ENCODE data around the gene GRID1. TPM values are rescaled to one million over a fixed set of nuclear protein-coding genes. Genes with fewer than 3 reads are reported as not detected.

The GRID1 gene
- total and polyA plus RNA-seq, 10 donors = 0.06 to 0.42 (median 0.15) TPM; not detected in 4

DNA sequence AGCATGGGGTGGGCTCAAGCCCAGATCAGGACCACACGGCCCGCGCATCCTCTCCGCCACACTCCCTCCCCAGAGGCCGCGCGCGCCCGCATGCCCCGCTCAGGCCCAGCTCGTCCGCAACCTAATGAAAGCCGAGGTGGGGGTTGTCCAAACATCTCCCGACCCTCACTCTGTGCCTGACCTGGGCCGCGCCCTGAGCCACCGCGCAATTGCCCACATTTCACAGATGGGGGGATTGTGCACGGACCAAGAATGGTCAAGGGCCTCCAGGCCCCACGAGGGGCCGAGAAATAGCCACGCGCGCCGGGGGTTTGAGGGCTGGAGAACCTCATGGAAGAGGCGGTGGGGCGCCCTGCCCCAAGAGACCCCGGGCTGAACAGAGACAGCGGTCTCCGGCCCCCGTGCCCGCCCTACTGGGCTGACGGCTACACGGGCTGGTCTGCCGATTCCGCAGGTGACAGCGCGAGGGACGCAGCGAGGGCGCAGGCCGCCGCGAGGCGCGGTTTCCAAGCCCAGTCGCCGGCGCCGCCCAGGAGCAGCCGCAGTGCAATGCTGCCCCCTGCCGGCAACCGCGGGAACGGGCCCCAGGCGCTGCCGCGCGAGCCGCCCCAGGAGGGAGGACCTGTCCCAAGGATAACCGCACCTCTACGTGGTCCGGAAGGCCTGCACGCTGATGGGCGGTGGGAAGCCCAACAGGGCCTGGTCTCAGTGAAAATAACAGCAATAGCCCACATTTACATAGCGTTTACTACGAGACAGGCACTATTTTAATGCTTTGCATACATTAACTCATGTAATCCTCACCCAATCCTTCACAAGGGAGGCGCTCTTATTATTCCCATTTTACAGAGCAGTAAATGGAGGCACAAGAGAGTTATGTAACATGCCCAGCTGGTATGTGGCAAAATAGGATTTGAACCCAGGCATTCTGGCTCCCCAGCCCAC is 10.5 kb upstream of the GRID1 start:
- TF ChIP-seq POLR2AphosphoS5 (IDR thresholded peaks at IDR 0.05) (peak in 2 of 3 donors; percentile 20 to 23), POLR2A (IDR thresholded peaks at IDR 0.05) (no peak)
- TF ChIP-seq, protein P1, sequence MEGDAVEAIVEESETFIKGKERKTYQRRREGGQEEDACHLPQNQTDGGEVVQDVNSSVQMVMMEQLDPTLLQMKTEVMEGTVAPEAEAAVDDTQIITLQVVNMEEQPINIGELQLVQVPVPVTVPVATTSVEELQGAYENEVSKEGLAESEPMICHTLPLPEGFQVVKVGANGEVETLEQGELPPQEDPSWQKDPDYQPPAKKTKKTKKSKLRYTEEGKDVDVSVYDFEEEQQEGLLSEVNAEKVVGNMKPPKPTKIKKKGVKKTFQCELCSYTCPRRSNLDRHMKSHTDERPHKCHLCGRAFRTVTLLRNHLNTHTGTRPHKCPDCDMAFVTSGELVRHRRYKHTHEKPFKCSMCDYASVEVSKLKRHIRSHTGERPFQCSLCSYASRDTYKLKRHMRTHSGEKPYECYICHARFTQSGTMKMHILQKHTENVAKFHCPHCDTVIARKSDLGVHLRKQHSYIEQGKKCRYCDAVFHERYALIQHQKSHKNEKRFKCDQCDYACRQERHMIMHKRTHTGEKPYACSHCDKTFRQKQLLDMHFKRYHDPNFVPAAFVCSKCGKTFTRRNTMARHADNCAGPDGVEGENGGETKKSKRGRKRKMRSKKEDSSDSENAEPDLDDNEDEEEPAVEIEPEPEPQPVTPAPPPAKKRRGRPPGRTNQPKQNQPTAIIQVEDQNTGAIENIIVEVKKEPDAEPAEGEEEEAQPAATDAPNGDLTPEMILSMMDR (IDR thresholded peaks at IDR 0.05 in 8 of 11, conservative IDR thresholded peaks at IDR 0.05 in 3 of 11) = peak; percentile 83 to 100 (median 97)
- Histone ChIP-seq H3K27ac (no peak overlapping the region), H3K9me3 (no peaks in the 10 kb centered on the region), H3K27me3 (replicated peaks in 1 of 7) (peaks cover 3 to 76% (median 14%) of the 10 kb centered on the region in 7 donors), H3K4me3 (peak overlapping the region in 4 of 8 donors; percentile 16 to 57 (median 21)), H3K36me3 (no peaks in the 10 kb centered on the region), H3K4me1 (peaks cover 4 to 10% (median 8%) of the 10 kb centered on the region in 6 donors)
- WGBS, 5 donors = 13 to 20% (median 17%) methylated on average over 40 to 68 of the region's 68 CpGs
- intact Hi-C loops (cut with DNase I; ENCODE audit: low total_unique reads) = loop anchor here (5.0 to 10.0 kb wide), 2 partner anchors 592 to 1835 kb away; no protein-coding TSS in a partner anchor
- peak; percentile 96 for DNase-seq

DNA sequence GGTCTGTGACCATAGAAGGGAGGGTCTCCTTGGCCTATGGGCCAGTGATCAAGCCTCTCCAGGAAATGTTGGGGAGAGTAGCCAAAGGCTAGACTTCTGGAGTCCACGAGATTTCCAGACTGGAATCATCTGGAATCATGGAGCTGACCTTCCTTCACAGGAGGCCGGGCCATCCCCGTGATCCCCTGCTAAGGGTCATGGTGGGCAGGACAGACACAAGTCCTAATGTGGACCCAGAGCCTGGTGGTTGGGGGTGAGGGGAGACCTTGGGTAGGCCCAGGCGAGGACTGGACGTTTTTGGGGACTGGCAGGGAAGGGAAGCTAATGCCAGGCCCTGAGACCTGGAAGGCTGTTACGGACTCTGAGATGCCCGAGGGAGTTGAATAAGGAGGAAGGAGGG is 9.8 kb upstream of the GRID1 start:
- no peak for DNase-seq
- Histone ChIP-seq H3K27me3 (replicated peaks in 1 of 7) (peaks cover 3 to 80% (median 14%) of the 10 kb centered on the region in 7 donors), H3K9me3 (no peaks in the 10 kb centered on the region), H3K4me1 (peaks cover 4 to 10% (median 8%) of the 10 kb centered on the region in 6 donors), H3K4me3 (no peak overlapping the region), H3K36me3 (no peaks in the 10 kb centered on the region), H3K27ac (no peak overlapping the region)
- intact Hi-C loops (cut with DNase I; ENCODE audit: low total_unique reads) = loop anchor here (5.0 to 10.0 kb wide), 2 partner anchors 592 to 1834 kb away; no protein-coding TSS in a partner anchor
- 75 to 92% (median 85%) methylated on average over 7 of the region's 7 CpGs for WGBS, 5 donors
- TF ChIP-seq, protein P1 (IDR thresholded peaks at IDR 0.05 in 8 of 11, conservative IDR thresholded peaks at IDR 0.05 in 3 of 11) = no peak
- TF ChIP-seq POLR2AphosphoS5 (IDR thresholded peaks at IDR 0.05) (no peak), POLR2A (IDR thresholded peaks at IDR 0.05) (no peak)

DNA sequence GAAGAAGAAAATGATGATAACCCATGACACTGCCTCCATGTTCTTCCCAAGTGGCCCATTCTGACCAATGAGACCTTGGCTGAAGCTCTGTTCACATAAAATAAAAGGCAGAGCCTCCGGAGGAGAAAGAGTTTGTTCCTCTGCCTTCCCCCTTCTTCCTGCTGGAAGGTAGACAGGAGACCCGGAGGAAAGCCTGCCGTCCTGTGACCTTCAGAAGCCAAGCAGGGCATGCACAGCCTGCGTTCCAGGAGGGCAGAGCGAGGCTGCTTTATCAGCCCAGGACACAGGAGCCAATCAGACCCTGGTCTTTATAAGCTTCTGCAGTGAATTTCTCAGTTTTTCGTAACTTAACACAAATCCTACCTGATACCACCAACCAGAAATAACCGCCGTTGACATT is 8.6 kb upstream of the GRID1 start:
- Histone ChIP-seq H3K27ac (no peak overlapping the region), H3K4me1 (peaks cover 4 to 10% (median 8%) of the 10 kb centered on the region in 6 donors), H3K36me3 (no peaks in the 10 kb centered on the region), H3K4me3 (no peak overlapping the region), H3K27me3 (replicated peaks in 1 of 7) (peaks cover 3 to 80% (median 14%) of the 10 kb centered on the region in 7 donors), H3K9me3 (no peaks in the 10 kb centered on the region)
- 72 to 86% (median 81%) methylated on average over 8 of the region's 8 CpGs for WGBS, 5 donors
- no peak for TF ChIP-seq POLR2AphosphoS5 (IDR thresholded peaks at IDR 0.05)
- intact Hi-C loops (cut with DNase I; ENCODE audit: low total_unique reads) = loop anchor here (5.0 to 10.0 kb wide), 2 partner anchors 590 to 1833 kb away; no protein-coding TSS in a partner anchor
- peak; percentile 47 for DNase-seq

DNA sequence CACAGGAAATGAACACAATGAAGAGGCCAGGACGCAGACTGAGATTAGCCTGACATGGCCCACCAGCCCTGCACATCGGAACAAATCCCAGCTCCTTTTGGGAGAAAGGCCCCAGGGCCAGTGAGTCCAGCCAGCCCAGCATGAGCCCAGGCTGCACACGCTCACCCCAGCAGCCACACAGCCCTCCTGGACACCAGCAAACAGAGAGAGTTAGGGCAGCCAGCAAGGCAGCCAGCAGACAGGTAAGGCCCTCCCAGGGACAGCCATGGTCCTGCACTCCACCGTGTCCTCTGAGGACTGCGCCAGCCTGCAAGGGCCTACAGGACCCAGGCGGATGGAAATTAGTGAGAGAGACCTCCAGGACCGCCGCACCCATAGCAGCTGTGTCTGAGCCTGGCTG is 8.1 kb upstream of the GRID1 start:
- WGBS, 5 donors = 55 to 70% (median 58%) methylated on average over 8 of the region's 8 CpGs
- intact Hi-C loops (cut with DNase I; ENCODE audit: low total_unique reads) = loop anchor here (5.0 to 10.0 kb wide), 2 partner anchors 590 to 1832 kb away; no protein-coding TSS in a partner anchor
- H3K4me3 ChIP-seq = no peak overlapping the region

More for the DNA sequence above, 8.1 kb upstream of the GRID1 start:
- no peaks in the 10 kb centered on the region for H3K36me3 ChIP-seq
- H3K9me3 ChIP-seq = no peaks in the 10 kb centered on the region
- H3K4me1 ChIP-seq = peaks cover 4 to 10% (median 8%) of the 10 kb centered on the region in 6 donors
- peaks cover 3 to 80% (median 14%) of the 10 kb centered on the region in 7 donors for H3K27me3 ChIP-seq (replicated peaks in 1 of 7)
- TF ChIP-seq POLR2AphosphoS5 (IDR thresholded peaks at IDR 0.05) = no peak
- TF ChIP-seq, protein P1 (IDR thresholded peaks at IDR 0.05 in 8 of 11, conservative IDR thresholded peaks at IDR 0.05 in 3 of 11) = no peak
- no peak for TF ChIP-seq POLR2A (IDR thresholded peaks at IDR 0.05)
- no peak overlapping the region for H3K27ac ChIP-seq
- DNase-seq = peak; percentile 63
